GM10266 (cell line): ENCODE measurements around the gene ARL15.
"Not testable (repeated sequence)": the region's sequence is repeated elsewhere in the genome, so short reads cannot be mapped to it uniquely, and the experiment has no call there.

Experiments
- DNase-seq: peaks from one replicate; pipeline ENCODE4 v3.0.0; 2012; ENCODE audit errors: extremely low spot score
- TF ChIP-seq, protein P1 (sequence below): IDR thresholded peaks from 2 replicates; pipeline ENCODE4 v1.5.1; 2012; ENCODE audit warnings: mild to moderate bottlenecking, low read depth; ENCODE audit not compliant: control insufficient read depth, insufficient read depth; ENCODE audit errors: missing control alignments

ARL15 gene

DNA sequence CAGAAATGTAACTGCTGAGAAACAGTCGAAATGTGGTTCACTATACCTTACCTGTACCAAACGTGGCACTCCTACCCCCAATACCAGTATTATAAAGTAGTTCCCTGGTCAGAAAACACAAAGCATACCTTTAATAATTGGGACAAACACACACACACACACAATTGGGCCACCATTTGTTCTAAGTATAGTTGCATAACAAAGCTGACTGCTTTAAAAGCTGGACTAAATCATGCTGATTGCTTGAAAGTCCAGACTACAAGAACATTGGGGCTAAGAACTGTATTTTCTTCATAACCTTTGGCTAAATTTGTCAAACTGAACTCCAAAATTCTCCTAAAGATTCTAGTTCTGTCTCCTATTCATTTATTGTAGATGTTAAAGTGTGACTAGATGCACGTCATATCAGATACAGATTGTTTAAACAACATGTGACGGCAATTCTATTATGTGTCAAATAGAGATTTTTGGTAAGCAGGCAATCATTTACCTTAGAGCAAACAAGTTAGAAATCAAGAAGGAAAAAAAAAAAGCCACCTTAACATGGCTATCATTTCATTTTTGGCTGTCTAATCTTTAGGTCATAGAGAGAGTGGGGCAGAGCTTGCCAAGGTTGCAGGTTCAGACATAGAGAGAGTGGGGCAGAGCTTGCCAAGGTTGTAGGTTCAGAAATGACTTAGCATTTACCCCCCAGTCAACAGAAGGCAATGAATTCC lies 265.1 kb downstream of the ARL15 start:
- TF ChIP-seq, protein P1, sequence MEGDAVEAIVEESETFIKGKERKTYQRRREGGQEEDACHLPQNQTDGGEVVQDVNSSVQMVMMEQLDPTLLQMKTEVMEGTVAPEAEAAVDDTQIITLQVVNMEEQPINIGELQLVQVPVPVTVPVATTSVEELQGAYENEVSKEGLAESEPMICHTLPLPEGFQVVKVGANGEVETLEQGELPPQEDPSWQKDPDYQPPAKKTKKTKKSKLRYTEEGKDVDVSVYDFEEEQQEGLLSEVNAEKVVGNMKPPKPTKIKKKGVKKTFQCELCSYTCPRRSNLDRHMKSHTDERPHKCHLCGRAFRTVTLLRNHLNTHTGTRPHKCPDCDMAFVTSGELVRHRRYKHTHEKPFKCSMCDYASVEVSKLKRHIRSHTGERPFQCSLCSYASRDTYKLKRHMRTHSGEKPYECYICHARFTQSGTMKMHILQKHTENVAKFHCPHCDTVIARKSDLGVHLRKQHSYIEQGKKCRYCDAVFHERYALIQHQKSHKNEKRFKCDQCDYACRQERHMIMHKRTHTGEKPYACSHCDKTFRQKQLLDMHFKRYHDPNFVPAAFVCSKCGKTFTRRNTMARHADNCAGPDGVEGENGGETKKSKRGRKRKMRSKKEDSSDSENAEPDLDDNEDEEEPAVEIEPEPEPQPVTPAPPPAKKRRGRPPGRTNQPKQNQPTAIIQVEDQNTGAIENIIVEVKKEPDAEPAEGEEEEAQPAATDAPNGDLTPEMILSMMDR = no peak
- no peak for DNase-seq

DNA sequence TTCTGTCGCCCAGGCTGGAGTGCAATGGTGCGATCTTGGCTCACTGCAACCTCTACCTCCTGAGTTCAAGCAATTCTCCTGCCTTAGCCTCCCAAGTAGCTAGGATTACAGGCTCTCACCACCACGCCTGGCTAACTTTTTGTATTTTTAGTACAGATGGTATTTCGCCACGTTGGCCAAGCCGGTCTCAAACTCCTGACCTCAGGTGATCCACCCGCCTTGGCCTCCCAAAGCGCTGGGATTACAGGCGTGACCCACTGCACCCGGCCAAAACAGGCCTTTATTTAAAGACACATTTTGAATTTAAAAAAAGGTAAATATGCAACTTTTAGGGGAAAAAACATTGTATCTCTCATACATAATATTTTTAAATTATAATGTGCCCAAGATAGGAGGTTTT lies 266.1 kb downstream of the ARL15 start:
- not testable (repeated sequence) for DNase-seq

DNA sequence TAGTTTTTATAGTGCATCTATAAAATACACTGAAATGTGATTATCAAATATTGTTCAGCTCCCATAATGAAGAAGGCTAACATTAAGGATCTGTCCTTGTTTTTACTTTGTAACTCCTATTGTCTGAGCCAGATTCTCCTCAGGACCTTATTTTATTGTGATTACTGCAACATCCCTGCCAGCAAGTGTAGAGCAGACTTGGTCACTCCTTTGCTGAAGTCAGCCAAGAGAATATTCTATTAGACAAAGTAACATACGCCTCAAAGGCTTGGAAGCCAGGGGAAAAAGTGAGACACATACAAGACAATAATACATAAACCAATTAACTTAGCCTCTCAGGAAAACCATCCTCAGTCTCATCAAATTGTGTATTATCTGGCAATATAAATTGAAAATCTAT lies 269.6 kb downstream of the ARL15 start:
- no peak for DNase-seq
- TF ChIP-seq, protein P1 = no peak

DNA sequence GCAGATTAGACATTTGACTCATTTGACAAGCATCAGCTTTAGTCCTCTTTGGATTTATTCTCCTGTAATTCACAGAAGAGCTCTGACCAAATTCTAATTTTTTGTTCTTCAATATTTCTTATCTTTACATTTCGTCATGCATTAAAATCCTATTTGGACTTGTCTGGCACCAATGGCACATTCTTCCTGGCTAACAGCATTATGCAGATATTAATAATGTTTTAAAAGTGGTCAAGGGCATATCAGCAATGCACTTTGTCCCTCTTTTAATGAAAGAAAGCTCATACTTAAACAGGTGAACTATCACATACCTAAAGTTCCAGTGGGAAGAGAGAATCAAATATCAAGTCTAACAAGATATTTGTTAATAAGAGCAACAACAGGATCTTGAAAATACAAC lies 270.4 kb downstream of the ARL15 start:
- DNase-seq = no peak
- TF ChIP-seq, protein P1 = no peak

DNA sequence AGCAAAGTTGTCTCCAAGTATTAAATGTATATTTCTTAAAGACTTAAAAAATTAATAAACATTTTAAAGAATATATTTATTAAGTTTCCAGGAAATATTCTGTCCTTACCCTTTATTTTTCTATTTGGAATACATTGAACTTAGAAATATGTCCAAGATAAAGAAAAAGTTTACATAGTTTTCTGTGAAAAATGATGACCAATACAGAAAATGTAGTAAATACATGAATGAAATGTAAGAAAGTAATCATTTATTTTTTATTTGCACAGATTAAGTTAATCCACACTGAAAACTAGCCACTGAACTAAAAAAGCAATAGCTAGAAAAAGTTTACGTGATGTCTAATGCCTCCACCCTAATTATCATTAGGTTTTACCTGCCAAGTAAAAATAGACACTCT lies 273.2 kb downstream of the ARL15 start:
- TF ChIP-seq, protein P1 = no peak
- no peak for DNase-seq

DNA sequence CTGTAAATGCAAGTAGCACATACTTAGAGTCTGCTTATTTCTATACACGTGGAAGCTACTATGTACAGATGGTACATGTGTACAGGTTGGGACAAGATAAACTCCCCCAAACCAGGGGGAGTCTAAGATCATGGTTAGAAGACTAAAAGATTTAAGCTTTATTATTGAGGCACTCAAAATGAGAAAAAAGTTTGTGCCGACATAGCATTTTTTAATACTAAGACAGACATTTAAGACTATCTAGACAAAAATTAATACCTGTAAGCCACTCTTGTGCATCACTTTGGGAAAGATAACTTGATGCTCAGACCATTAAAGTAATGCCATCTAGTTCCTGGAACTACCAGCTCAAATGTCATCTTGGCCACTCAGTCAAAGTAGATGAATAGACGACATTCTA lies 279.4 kb downstream of the ARL15 start:
- DNase-seq = no peak
- TF ChIP-seq, protein P1 = no peak

DNA sequence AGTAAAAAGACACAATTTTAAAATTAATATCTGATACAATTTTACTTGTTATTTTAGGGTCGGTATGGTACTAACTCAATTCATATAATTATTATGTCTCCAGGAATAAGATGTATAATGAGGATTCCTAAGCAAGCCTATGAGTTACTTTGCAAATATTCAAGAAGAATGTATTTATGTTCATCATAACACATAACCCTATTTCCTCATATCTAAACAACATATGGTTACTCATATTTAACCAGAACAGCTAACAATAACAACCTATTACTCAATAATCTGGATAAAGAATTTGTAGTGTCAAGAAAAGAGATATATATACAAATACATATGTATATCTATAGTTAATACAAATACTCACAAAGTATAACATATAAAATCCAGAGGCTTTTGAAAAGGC lies 285.9 kb downstream of the ARL15 start:
- DNase-seq = no peak
- TF ChIP-seq, protein P1 = no peak

DNA sequence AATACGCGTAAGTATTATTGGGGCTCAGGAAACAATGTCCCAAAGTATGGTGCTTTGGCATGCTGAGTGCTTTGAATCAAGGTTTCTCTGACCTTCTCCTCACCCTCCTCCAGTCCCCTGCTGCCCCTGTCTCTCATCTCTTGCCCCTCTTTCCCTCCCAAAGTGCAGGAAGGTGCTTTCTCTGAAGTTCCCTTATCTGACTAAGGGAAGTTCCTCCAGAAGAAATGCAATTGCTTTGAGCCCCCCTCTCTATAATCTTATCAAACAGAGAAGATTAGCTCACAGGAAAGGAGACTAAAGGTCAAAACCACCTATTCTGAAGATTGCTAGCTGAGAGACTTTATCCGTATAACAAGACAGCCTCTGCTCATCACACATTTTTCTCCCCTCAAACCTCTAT lies 288.1 kb downstream of the ARL15 start:
- DNase-seq = no peak
- TF ChIP-seq, protein P1 = no peak
